Parathyroid adenoma (tissue), 2 donors: ENCODE measurements around the gene IMMP2L.

Source experiments
- H2AFZ ChIP-seq: fragments of 300-600 bp; sonication (generic); one replicate; pipeline ENCODE4 v1.7.0; 2017; ENCODE audit warnings: antibody characterized with exemption, mild to moderate bottlenecking
- H3K27ac ChIP-seq: fragments of 300-600 bp; sonication (generic); one replicate; pipeline ENCODE4 v1.7.0; 2017
- H3K27me3 ChIP-seq: fragments of 300-600 bp; sonication (generic); one replicate; pipeline ENCODE4 v1.7.0; 2017; ENCODE audit warnings: low read length; ENCODE audit not compliant: control insufficient read depth, insufficient read depth
- H3K36me3 ChIP-seq: fragments of 300-600 bp; sonication (generic); one replicate; pipeline ENCODE4 v1.7.0; 2017; ENCODE audit warnings: low read length; ENCODE audit not compliant: control insufficient read depth, insufficient read depth
- H3K4me1 ChIP-seq: fragments of 300-600 bp; sonication (generic); one replicate; pipeline ENCODE4 v1.7.0; 2017; ENCODE audit warnings: control low read depth
- H3K4me2 ChIP-seq: fragments of 300-600 bp; sonication (generic); one replicate; pipeline ENCODE4 v1.7.0; 2017; ENCODE audit warnings: low read length
- H3K4me3 ChIP-seq: fragments of 300-600 bp; sonication (generic); one replicate; pipeline ENCODE4 v1.7.0; 2017; ENCODE audit warnings: low read depth, low read length
- H3K79me2 ChIP-seq: fragments of 300-600 bp; sonication (generic); one replicate; pipeline ENCODE4 v1.7.0; 2017; ENCODE audit warnings: control low read depth
- H3K9ac ChIP-seq: fragments of 300-600 bp; sonication (generic); one replicate; pipeline ENCODE4 v1.7.0; 2017; ENCODE audit warnings: mild to moderate bottlenecking
- H3K9me3 ChIP-seq: fragments of 300-600 bp; sonication (generic); one replicate; pipeline ENCODE4 v1.7.0; 2017; ENCODE audit warnings: low read length; ENCODE audit not compliant: control insufficient read depth
- TF ChIP-seq, protein P1 (sequence below): fragments of 300-600 bp; sonication (generic); IDR thresholded peaks from one replicate; pipeline ENCODE4 v1.7.0; 2017; ENCODE audit warnings: antibody characterized with exemption, mild to moderate bottlenecking
- donor health status: primary hyperparathyroidism.

IMMP2L gene

GRCh38 chr7:111146136-111146535 lies 416.2 kb downstream of the IMMP2L start:
- no peaks in the 10 kb centered on the region for H3K36me3 ChIP-seq
- no peaks in the 10 kb centered on the region for H3K27me3 ChIP-seq
- H3K4me3 ChIP-seq: no peak overlapping the region
- TF ChIP-seq, protein P1, sequence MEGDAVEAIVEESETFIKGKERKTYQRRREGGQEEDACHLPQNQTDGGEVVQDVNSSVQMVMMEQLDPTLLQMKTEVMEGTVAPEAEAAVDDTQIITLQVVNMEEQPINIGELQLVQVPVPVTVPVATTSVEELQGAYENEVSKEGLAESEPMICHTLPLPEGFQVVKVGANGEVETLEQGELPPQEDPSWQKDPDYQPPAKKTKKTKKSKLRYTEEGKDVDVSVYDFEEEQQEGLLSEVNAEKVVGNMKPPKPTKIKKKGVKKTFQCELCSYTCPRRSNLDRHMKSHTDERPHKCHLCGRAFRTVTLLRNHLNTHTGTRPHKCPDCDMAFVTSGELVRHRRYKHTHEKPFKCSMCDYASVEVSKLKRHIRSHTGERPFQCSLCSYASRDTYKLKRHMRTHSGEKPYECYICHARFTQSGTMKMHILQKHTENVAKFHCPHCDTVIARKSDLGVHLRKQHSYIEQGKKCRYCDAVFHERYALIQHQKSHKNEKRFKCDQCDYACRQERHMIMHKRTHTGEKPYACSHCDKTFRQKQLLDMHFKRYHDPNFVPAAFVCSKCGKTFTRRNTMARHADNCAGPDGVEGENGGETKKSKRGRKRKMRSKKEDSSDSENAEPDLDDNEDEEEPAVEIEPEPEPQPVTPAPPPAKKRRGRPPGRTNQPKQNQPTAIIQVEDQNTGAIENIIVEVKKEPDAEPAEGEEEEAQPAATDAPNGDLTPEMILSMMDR: no peak
- H3K27ac ChIP-seq: no peak overlapping the region
- H3K79me2 ChIP-seq: no peaks in the 10 kb centered on the region
- no peak overlapping the region for H2AFZ ChIP-seq
- no peaks in the 10 kb centered on the region for H3K9me3 ChIP-seq
- no peak overlapping the region for H3K9ac ChIP-seq
- H3K4me1 ChIP-seq: no peaks in the 10 kb centered on the region
- H3K4me2 ChIP-seq: no peak overlapping the region

GRCh38 chr7:111145472-111145871 lies 416.8 kb downstream of the IMMP2L start:
- H3K27ac ChIP-seq: no peak overlapping the region
- TF ChIP-seq, protein P1: no peak
- no peaks in the 10 kb centered on the region for H3K27me3 ChIP-seq
- H3K4me2 ChIP-seq: no peak overlapping the region
- no peaks in the 10 kb centered on the region for H3K9me3 ChIP-seq
- no peak overlapping the region for H3K4me3 ChIP-seq
- H3K4me1 ChIP-seq: no peaks in the 10 kb centered on the region
- H3K36me3 ChIP-seq: no peaks in the 10 kb centered on the region
- no peak overlapping the region for H2AFZ ChIP-seq
- no peaks in the 10 kb centered on the region for H3K79me2 ChIP-seq
- no peak overlapping the region for H3K9ac ChIP-seq

- Histone ChIP-seq H2AFZ (no peak overlapping the region), H3K4me1 (no peaks in the 10 kb centered on the region), H3K4me3 (no peak overlapping the region), H3K79me2 (no peaks in the 10 kb centered on the region), H3K9ac (no peak overlapping the region), H3K27me3 (no peaks in the 10 kb centered on the region), H3K27ac (no peak overlapping the region), H3K4me2 (no peak overlapping the region), H3K9me3 (no peaks in the 10 kb centered on the region), H3K36me3 (no peaks in the 10 kb centered on the region)
- TF ChIP-seq, protein P1: no peak
Observed at GRCh38 chr7:111140091-111140865, 422.0 kb downstream of the IMMP2L start.

DNA sequence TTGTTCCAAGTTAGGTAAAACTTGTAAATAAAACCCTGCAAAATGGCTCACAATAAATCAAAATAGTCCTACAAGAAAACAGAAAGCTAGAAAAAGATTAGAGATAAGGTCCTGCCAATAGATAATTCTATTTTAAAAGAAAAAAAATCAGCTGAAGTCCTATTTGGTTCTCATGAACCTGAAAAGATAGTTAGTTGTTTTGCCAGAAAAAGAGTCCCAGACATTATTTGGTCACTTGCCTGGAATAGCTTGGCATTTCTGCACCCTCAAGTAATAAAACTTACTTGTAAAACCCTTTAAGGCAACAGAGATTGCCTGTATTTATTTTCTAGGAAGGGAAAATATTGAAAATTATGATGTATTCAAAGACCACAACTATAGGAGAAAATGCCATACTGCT lies 423.7 kb downstream of the IMMP2L start:
- no peak overlapping the region for H3K27ac ChIP-seq
- no peak overlapping the region for H3K4me3 ChIP-seq
- H3K4me1 ChIP-seq: no peaks in the 10 kb centered on the region
- H3K4me2 ChIP-seq: no peak overlapping the region
- H3K27me3 ChIP-seq: no peaks in the 10 kb centered on the region
- H2AFZ ChIP-seq: no peak overlapping the region
- no peaks in the 10 kb centered on the region for H3K9me3 ChIP-seq
- TF ChIP-seq, protein P1: no peak
- no peak overlapping the region for H3K9ac ChIP-seq
- H3K79me2 ChIP-seq: no peaks in the 10 kb centered on the region
- H3K36me3 ChIP-seq: no peaks in the 10 kb centered on the region

DNA sequence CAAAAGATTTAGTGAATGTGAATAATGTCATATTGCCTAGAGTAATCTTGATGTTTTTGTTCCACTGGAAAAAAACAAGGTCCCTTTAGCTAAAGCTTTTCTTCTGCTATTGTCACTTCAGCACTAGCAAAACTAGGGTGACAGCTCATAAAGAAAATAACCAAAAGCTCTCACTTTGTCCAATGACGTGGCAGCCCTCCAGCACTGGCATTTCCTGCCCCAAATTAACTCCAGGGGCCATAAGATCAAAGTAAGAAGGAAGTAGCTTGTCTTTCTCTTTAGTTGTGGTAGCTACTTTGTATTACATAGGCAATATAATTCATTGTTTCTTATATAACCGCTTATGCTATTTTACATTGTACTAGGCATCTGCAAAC lies 424.1 kb downstream of the IMMP2L start:
- no peak overlapping the region for H3K27ac ChIP-seq
- H3K27me3 ChIP-seq: no peaks in the 10 kb centered on the region
- no peak overlapping the region for H3K9ac ChIP-seq
- no peak overlapping the region for H2AFZ ChIP-seq
- H3K4me1 ChIP-seq: no peaks in the 10 kb centered on the region
- no peak overlapping the region for H3K4me3 ChIP-seq
- H3K9me3 ChIP-seq: no peaks in the 10 kb centered on the region
- no peaks in the 10 kb centered on the region for H3K79me2 ChIP-seq
- TF ChIP-seq, protein P1: no peak
- H3K4me2 ChIP-seq: no peak overlapping the region
- no peaks in the 10 kb centered on the region for H3K36me3 ChIP-seq
